Astrocyte (in vitro differentiated cells and primary cell): ENCODE results near the gene STRN.

ENCODE experiments used
- CTCF ChIP-seq: IDR thresholded peaks from 2 replicates; pipeline ENCODE4 v1.5.1; 2011; ENCODE audit warnings: low read depth, mild to moderate bottlenecking, inconsistent platforms, low read length, moderate library complexity; ENCODE audit not compliant: insufficient read depth
- EZH2 ChIP-seq: IDR thresholded peaks from 2 replicates; pipeline ENCODE4 v1.6.1; 2012; ENCODE audit warnings: mild to moderate bottlenecking, low read length, inconsistent platforms; ENCODE audit not compliant: insufficient read depth

GRCh38 chr2:36975306-36975705 is 9.0 kb upstream of the STRN start:
- TF ChIP-seq CTCF (no peak), EZH2 (no peak)
